SK-N-SH (cell line): ENCODE data around the gene DSCAML1.

ENCODE experiments used
- CHD2 ChIP-seq: fragments of 150-350 bp; IDR thresholded peaks from 2 replicates; pipeline ENCODE4 v1.6.1; 2018; ENCODE audit warnings: low read length; ENCODE audit not compliant: partially characterized antibody
- CTCF ChIP-seq: fragments of 200-600 bp; sonication (generic); IDR thresholded peaks from 2 replicates; pipeline ENCODE4 v1.6.1; 2017; ENCODE audit warnings: antibody characterized with exemption, mild to moderate bottlenecking, moderate library complexity
- MXI1 ChIP-seq: IDR thresholded peaks from 2 replicates; pipeline ENCODE4 v1.6.1; 2012; ENCODE audit warnings: mild to moderate bottlenecking, low read depth, low read length, improper control_type of control experiment
- RAD21 ChIP-seq: IDR thresholded peaks from 2 replicates; pipeline ENCODE4 v1.6.1; 2012; ENCODE audit warnings: mild to moderate bottlenecking, low read length

GRCh38 chr11:117663821-117664220 lies 133.2 kb downstream of the DSCAML1 start:
- TF ChIP-seq CTCF, result no peak
- TF ChIP-seq CHD2, result no peak
- no peak for TF ChIP-seq MXI1
- TF ChIP-seq RAD21, result no peak
